HEK293 (cell line): ENCODE data around the gene ARHGAP15.

Experiments
- GLI4 ChIP-seq: fragments of 450-650 bp; formaldehyde crosslinking; IDR thresholded peaks from 2 replicates; pipeline ENCODE4 v1.5.1; 2016; ENCODE audit warnings: missing biosample characterization, missing genetic modification characterization
- KLF7 ChIP-seq: fragments of 450-650 bp; formaldehyde crosslinking; IDR thresholded peaks from 2 replicates; pipeline ENCODE4 v1.5.1; 2016; ENCODE audit warnings: missing biosample characterization, missing genetic modification characterization, borderline replicate concordance
- MEIS1 ChIP-seq: sonication (generic); formaldehyde crosslinking; IDR thresholded peaks from 2 replicates; pipeline ENCODE4 v1.8.1; 2022; ENCODE audit warnings: missing genetic modification reagents, mild to moderate bottlenecking, borderline replicate concordance
- ZNF174 ChIP-seq: fragments of 450-650 bp; formaldehyde crosslinking; IDR thresholded peaks from 2 replicates; pipeline ENCODE4 v1.5.0; 2017; ENCODE audit warnings: missing biosample characterization, mild to moderate bottlenecking, missing genetic modification characterization
- ZNF175 ChIP-seq: fragments of 450-650 bp; formaldehyde crosslinking; IDR thresholded peaks from 2 replicates; pipeline ENCODE4 v1.5.1; 2016; ENCODE audit warnings: missing biosample characterization, missing genetic modification characterization
- ZNF335 ChIP-seq: fragments of 450-650 bp; formaldehyde crosslinking; conservative IDR thresholded peaks from 2 replicates; pipeline ENCODE4 v1.5.1; 2016; ENCODE audit warnings: missing biosample characterization, missing genetic modification characterization
- ZNF529 ChIP-seq: fragments of 450-650 bp; formaldehyde crosslinking; IDR thresholded peaks from 2 replicates; pipeline ENCODE4 v1.5.1; 2017; ENCODE audit warnings: missing genetic modification characterization, missing biosample characterization; ENCODE audit not compliant: insufficient replicate concordance
- TF ChIP-seq, protein P1 (sequence below): fragments of 450-650 bp; formaldehyde crosslinking; IDR thresholded peaks from 2 replicates; pipeline ENCODE4 v1.5.1; 2016; ENCODE audit warnings: missing biosample characterization, missing genetic modification characterization
- TF ChIP-seq, protein P2 (sequence below): fragments of 450-650 bp; formaldehyde crosslinking; optimal IDR thresholded peaks from 2 replicates; pipeline ENCODE3; 2016; ENCODE audit warnings: missing biosample characterization, mild to moderate bottlenecking, missing genetic modification characterization

DNA sequence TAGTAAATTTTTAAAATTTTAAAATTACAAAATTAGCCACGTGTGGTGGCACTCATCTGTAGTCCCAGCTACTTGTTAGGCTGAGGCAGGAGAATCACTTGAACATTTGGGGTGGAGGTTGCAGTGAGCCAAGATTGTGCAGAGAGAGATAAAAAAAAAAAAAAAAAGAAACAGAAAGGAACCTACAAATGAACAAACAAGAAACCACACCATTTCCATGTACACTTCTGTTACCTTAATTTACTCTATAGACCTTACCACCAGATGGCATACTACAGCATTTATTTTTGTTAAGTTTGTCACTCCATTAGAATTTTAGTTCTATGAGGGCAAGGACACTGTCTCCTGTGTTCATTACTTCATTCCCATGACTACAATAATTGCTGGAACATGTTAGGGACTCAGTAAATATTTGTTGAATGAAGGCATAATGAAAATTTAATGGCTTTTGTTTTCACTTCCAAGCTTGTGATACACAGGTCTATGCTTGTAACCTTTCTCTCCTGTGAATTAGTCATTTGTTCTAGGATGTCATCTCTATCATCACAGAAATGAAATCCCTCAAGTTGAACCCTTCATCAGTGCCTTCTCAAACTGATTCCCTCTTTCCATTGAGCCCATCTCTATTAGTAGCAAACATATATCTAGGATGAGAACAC, 76.0 kb downstream of the ARHGAP15 start:
- TF ChIP-seq, protein P1, sequence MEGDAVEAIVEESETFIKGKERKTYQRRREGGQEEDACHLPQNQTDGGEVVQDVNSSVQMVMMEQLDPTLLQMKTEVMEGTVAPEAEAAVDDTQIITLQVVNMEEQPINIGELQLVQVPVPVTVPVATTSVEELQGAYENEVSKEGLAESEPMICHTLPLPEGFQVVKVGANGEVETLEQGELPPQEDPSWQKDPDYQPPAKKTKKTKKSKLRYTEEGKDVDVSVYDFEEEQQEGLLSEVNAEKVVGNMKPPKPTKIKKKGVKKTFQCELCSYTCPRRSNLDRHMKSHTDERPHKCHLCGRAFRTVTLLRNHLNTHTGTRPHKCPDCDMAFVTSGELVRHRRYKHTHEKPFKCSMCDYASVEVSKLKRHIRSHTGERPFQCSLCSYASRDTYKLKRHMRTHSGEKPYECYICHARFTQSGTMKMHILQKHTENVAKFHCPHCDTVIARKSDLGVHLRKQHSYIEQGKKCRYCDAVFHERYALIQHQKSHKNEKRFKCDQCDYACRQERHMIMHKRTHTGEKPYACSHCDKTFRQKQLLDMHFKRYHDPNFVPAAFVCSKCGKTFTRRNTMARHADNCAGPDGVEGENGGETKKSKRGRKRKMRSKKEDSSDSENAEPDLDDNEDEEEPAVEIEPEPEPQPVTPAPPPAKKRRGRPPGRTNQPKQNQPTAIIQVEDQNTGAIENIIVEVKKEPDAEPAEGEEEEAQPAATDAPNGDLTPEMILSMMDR (tag by site-specific recombination), result no peak
- TF ChIP-seq MEIS1 (CRISPR knock-in tag) (no peak), GLI4 (no peak), ZNF175 (no peak), KLF7 (tag by site-specific recombination) (no peak), ZNF174 (tag by site-specific recombination) (no peak), ZNF335 (tag by site-specific recombination) (no peak), ZNF529 (tag by site-specific recombination) (no peak)
- TF ChIP-seq, protein P2, sequence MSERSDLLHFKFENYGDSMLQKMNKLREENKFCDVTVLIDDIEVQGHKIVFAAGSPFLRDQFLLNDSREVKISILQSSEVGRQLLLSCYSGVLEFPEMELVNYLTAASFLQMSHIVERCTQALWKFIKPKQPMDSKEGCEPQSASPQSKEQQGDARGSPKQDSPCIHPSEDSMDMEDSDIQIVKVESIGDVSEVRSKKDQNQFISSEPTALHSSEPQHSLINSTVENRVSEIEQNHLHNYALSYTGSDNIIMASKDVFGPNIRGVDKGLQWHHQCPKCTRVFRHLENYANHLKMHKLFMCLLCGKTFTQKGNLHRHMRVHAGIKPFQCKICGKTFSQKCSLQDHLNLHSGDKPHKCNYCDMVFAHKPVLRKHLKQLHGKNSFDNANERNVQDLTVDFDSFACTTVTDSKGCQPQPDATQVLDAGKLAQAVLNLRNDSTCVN (tag by site-specific recombination), result no peak
